ENCODE data around the gene KLC1.
"Not testable (repeated sequence)": the region's sequence is repeated elsewhere in the genome, so short reads cannot be mapped to it uniquely, and the experiment has no call there.

DNA sequence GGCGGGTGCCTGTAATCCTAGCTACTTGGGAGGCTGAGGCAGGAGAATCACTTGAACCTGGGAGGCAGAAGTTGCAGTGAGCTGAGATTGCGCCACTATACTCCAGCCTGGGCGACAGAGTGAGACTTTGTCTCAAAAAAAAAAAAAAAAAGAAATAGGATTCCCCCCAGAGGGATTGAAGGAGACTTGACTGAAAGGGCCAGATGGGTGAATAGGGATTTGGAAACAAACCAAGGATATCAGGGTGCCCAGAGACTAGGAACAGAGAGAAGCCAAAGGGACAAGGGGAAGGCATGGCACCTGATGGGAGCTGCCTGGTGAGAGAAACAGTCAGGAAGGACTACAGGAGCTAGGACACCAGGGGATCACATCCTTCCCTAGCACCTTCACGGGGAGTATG lies 19.9 kb upstream of the KLC1 start:
- TF ChIP-seq TAF1, POU2F2 (IDR thresholded peaks at IDR 0.05; ENCODE audit: low read depth, low read length): not testable (repeated sequence)

Data from GM12891 (cell line).